Activated T-helper 2 cell treated with anti-CD3 and anti-CD28 coated beads, Interferon-gamma antibody, Interleukin-2, Interleukin-4, amounts not matched to agents 10 μg/mL and 5 μg/mL and 100 μg/mL, durations not matched to agents 14 hours and 24 hours and 36 hours (primary cell): ENCODE results near the gene TMEM18. TPM values are rescaled to one million over a fixed set of nuclear protein-coding genes. Genes with fewer than 3 reads are reported as not detected.
A peak's percentile ranks its signal among the peaks of the same experiment; 100 is the strongest.

Experiments used
- DNase-seq: peaks from one replicate; pipeline ENCODE4 v3.0.0; 2021; ENCODE audit warnings: low spot score
- H3K27ac Mint-ChIP-seq: one replicate; pipeline ENCODE4 v1.8.0; 2021; ENCODE audit warnings: mixed read lengths
- H3K27me3 Mint-ChIP-seq: one replicate; pipeline ENCODE4 v1.8.0; 2021; ENCODE audit warnings: low read depth, mixed read lengths
- H3K36me3 Mint-ChIP-seq: one replicate; pipeline ENCODE4 v1.8.0; 2021; ENCODE audit warnings: low read depth, mixed read lengths
- H3K4me1 Mint-ChIP-seq: one replicate; pipeline ENCODE4 v1.8.0; 2021; ENCODE audit warnings: low read depth, mixed read lengths
- H3K4me3 Mint-ChIP-seq: one replicate; pipeline ENCODE4 v1.8.0; 2021; ENCODE audit warnings: low read depth, mild to moderate bottlenecking, moderate library complexity, mixed read lengths
- H3K9me3 Mint-ChIP-seq: one replicate; pipeline ENCODE4 v1.8.0; 2021; ENCODE audit warnings: mixed read lengths
- intact Hi-C: fragments of 100-400 bp; cut with micrococcal nuclease; formaldehyde crosslinking; loops from one replicate; pipeline ENCODE4 v1.15.1; 2023
- total RNA-seq: library from RNA; stranded (reverse); gene quantifications from 2 replicates; pipeline ENCODE4 v1.2.3, GENCODE V29; 2022

The TMEM18 gene
- total RNA-seq, 1 donor from 2014 or later = 26.3 TPM

- no peaks in the 10 kb centered on the region for H3K36me3 Mint-ChIP-seq
- intact Hi-C loops = no loop called here
- H3K27me3 Mint-ChIP-seq = no peaks in the 10 kb centered on the region
- no peak for DNase-seq
- H3K9me3 Mint-ChIP-seq = no peaks in the 10 kb centered on the region
- no peak overlapping the region for H3K27ac Mint-ChIP-seq
- H3K4me3 Mint-ChIP-seq = no peak overlapping the region
- peaks cover 19% of the 10 kb centered on the region for H3K4me1 Mint-ChIP-seq
These were observed 25.2 kb downstream of the TMEM18 start for GRCh38 chr2:651951-652373.

- peaks cover 3% of the 10 kb centered on the region for H3K27me3 Mint-ChIP-seq
- peaks cover 11% of the 10 kb centered on the region for H3K4me1 Mint-ChIP-seq
- H3K4me3 Mint-ChIP-seq = no peak overlapping the region
- H3K36me3 Mint-ChIP-seq = no peaks in the 10 kb centered on the region
- peak; percentile 4 for DNase-seq
- H3K9me3 Mint-ChIP-seq = no peaks in the 10 kb centered on the region
- intact Hi-C loops = no loop called here
- H3K27ac Mint-ChIP-seq = no peak overlapping the region
These were observed 26.6 kb downstream of the TMEM18 start for GRCh38 chr2:650343-651310.

DNA sequence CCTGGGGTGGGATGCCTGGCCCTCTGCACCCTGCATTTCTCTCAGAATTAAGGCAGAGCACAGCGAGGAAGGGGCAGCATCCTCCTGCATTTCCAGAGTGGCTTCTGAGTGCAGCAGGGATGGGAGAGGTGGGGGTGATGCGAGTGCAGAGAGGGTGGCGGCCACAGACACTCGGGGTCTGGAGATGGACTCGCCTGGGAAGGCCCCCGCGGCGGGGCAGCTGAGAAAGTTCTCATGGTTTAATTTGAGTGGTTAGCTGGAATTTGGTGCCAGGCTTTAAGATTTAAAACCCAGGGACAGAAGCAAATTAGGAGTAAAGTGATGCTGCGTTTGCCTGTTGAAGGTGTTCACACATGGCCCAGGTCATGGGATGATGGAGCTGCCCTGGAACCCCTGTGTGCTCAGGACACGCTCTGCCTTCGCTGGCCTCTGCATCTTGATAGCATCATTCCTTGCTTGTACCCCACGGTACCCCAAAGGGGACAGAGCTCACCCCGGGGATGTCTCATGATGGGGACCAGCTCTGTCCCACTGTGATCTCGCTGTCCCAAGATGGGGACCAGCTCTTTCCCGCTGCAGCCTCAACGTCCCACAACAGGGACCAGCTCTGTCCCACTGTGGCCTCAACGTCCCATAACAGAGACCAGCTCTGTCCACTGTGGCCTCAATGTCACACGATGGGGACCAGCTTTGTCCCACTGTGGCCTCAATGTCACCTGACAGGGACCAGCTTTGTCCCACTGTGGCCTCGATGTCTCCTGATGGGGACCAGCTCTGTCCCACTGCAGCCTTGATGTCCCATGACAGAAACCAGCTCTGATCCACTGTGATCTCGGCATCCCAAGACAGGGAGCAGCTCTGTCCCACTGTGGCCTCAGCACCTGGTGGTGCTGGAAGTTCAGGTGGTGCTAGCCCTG, 27.5 kb downstream of the TMEM18 start:
- no peak overlapping the region for H3K4me3 Mint-ChIP-seq
- intact Hi-C loops = no loop called here
- no peaks in the 10 kb centered on the region for H3K36me3 Mint-ChIP-seq
- DNase-seq = peak; percentile 6
- no peaks in the 10 kb centered on the region for H3K9me3 Mint-ChIP-seq
- H3K27ac Mint-ChIP-seq = no peak overlapping the region
- peaks cover 5% of the 10 kb centered on the region for H3K27me3 Mint-ChIP-seq
- peaks cover 5% of the 10 kb centered on the region for H3K4me1 Mint-ChIP-seq

- H3K9me3 Mint-ChIP-seq = no peaks in the 10 kb centered on the region
- no peak overlapping the region for H3K4me3 Mint-ChIP-seq
- intact Hi-C loops = no loop called here
- H3K27me3 Mint-ChIP-seq = peaks cover 10% of the 10 kb centered on the region
- H3K36me3 Mint-ChIP-seq = no peaks in the 10 kb centered on the region
- peak; percentile 6 for DNase-seq
- H3K27ac Mint-ChIP-seq = no peak overlapping the region
- H3K4me1 Mint-ChIP-seq = peaks cover 4% of the 10 kb centered on the region
These were observed 28.5 kb downstream of the TMEM18 start for GRCh38 chr2:648476-649424.

DNA sequence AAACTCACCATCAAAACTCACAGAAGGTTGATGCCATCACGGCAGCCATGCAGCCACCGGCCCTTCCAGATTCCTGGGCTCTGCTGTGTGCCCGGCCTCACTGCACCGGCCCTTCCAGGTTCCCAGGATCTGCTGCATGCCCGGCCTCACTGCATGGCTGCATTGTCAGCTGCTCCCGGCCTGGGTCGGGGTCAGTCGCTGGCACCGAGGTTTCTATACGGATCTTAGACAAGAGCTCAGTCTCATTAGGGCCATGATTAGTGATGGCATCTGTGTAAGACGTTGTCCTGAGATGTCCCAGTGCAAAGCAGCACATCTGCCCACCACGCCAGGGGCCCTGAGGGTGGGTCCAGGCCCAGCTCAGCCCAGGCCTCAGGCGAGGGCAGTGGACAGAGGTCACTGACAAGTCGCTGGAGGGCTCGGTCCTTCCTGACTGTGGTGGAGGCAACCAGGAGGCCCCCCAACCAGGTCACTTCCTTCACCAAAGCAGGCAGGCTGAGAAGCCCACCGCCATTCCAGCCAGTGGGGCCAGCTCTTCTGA, 29.4 kb downstream of the TMEM18 start:
- Mint-ChIP-seq H3K36me3 (no peaks in the 10 kb centered on the region), H3K27me3 (peaks cover 10% of the 10 kb centered on the region), H3K4me1 (peaks cover 2% of the 10 kb centered on the region), H3K4me3 (no peak overlapping the region), H3K9me3 (no peaks in the 10 kb centered on the region), H3K27ac (no peak overlapping the region)
- DNase-seq = peak; percentile 4
- intact Hi-C loops = no loop called here

DNA sequence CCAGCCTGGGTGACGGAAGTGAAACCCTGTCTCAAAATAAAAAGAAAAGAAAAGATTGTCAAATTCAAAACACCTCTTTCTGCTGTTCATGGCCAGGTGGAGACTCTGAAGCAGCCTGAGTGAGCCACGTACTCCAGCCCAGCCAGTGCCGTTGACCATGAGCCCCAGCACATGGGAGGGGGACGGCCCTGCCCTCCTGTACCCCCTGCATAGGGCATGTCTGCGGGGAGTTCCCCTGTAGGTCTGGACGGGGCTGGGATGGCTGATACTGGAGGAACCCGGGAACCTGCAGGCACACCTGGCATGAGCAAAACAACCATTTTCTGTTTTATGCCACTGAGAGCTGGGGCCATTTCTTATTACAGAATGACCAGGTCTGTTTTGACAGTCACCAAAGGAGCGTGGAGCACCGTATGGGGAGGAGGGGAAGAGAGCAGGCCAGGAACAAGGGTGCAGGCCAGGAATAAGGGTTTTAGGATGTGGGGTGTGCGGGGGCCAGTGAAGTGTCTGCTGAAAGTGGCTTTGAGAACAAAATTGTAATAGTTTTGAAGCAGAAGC, 30.1 kb downstream of the TMEM18 start:
- Mint-ChIP-seq H3K27me3 (peaks cover 10% of the 10 kb centered on the region), H3K4me1 (no peaks in the 10 kb centered on the region), H3K4me3 (no peak overlapping the region), H3K36me3 (no peaks in the 10 kb centered on the region), H3K9me3 (no peaks in the 10 kb centered on the region), H3K27ac (no peak overlapping the region)
- intact Hi-C loops = no loop called here
- no peak for DNase-seq

DNA sequence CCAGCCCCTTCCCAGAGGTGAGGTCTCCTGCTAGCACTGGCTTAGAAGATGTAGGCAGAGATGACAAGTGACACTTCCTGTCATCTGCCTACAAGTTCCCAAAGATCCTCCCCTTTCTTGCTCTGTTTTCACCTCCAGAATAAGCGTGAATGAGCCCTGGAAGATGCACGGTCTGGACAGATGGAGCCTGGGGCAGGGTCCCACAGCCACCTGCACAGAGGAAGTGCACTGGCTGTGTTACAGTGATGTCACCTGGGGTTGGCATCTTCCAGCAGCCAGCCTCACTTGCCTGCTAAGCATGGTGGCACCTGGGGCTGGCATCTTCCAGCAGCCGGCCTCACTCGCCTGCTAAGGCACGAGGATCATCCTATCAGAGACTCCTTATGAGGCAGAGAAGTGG, 32.3 kb downstream of the TMEM18 start:
- H3K4me1 Mint-ChIP-seq = no peaks in the 10 kb centered on the region
- H3K36me3 Mint-ChIP-seq = no peaks in the 10 kb centered on the region
- no peak overlapping the region for H3K4me3 Mint-ChIP-seq
- peaks cover 10% of the 10 kb centered on the region for H3K27me3 Mint-ChIP-seq
- no peak for DNase-seq
- H3K27ac Mint-ChIP-seq = no peak overlapping the region
- no peaks in the 10 kb centered on the region for H3K9me3 Mint-ChIP-seq
- intact Hi-C loops = no loop called here

GRCh38 chr2:643761-644160, 33.4 kb downstream of the TMEM18 start:
- Mint-ChIP-seq H3K27me3 (peaks cover 10% of the 10 kb centered on the region), H3K9me3 (no peaks in the 10 kb centered on the region), H3K27ac (no peak overlapping the region), H3K36me3 (no peaks in the 10 kb centered on the region), H3K4me3 (no peak overlapping the region), H3K4me1 (no peaks in the 10 kb centered on the region)
- intact Hi-C loops = no loop called here
- no peak for DNase-seq

- intact Hi-C loops = no loop called here
- Mint-ChIP-seq H3K9me3 (no peaks in the 10 kb centered on the region), H3K4me1 (no peaks in the 10 kb centered on the region), H3K36me3 (no peaks in the 10 kb centered on the region), H3K27me3 (peaks cover 10% of the 10 kb centered on the region), H3K27ac (no peak overlapping the region), H3K4me3 (no peak overlapping the region)
- peak; percentile 3 for DNase-seq
These were observed 33.9 kb downstream of the TMEM18 start for GRCh38 chr2:643334-643733.

GRCh38 chr2:641872-642815, 35.1 kb downstream of the TMEM18 start:
- Mint-ChIP-seq H3K27me3 (peaks cover 10% of the 10 kb centered on the region), H3K36me3 (no peaks in the 10 kb centered on the region), H3K9me3 (no peaks in the 10 kb centered on the region), H3K27ac (no peak overlapping the region), H3K4me1 (peaks cover under 1% of the 10 kb centered on the region), H3K4me3 (no peak overlapping the region)
- peak; percentile 4 for DNase-seq
- intact Hi-C loops = no loop called here
